ENCODE results near the gene FAM167B.

The FAM167B gene

GRCh38 chr1:32221980-32222755 is 24.9 kb upstream of the FAM167B start, which contains the start of the genes EIF3I and TMEM234:
EIF3I (plus strand) TSS chr1:32222407; CDS start chr1:32222442, 35 bp downstream.
TMEM234 (minus strand) TSS chr1:32222353; CDS start chr1:32222322, 31 bp downstream.
- DNase-seq (ENCODE audit: extremely low spot score, insufficient read length, low read depth) (peak; percentile 92), FAIRE-seq (peak; percentile 90)

GRCh38 chr1:32223683-32224082 is 23.3 kb upstream of the FAM167B start:
- DNase-seq (ENCODE audit: extremely low spot score, insufficient read length, low read depth) = no peak
- FAIRE-seq = no peak

- DNase-seq (ENCODE audit: extremely low spot score, insufficient read length, low read depth) = no peak
- no peak for FAIRE-seq
Measured at GRCh38 chr1:32224285-32224684, 22.7 kb upstream of the FAM167B start.

- no peak for DNase-seq (ENCODE audit: extremely low spot score, insufficient read length, low read depth)
- FAIRE-seq = no peak
Measured at GRCh38 chr1:32228771-32229170, 18.3 kb upstream of the FAM167B start.

- FAIRE-seq (no peak), DNase-seq (ENCODE audit: extremely low spot score, insufficient read length, low read depth) (no peak)
Measured at GRCh38 chr1:32231843-32232432, 15.1 kb upstream of the FAM167B start.

- DNase-seq (ENCODE audit: extremely low spot score, insufficient read length, low read depth) = no peak
- FAIRE-seq = no peak
Measured at GRCh38 chr1:32232558-32233304, 14.3 kb upstream of the FAM167B start.

- DNase-seq (ENCODE audit: extremely low spot score, insufficient read length, low read depth) (no peak), FAIRE-seq (no peak)
Measured at GRCh38 chr1:32234792-32235191, 12.2 kb upstream of the FAM167B start.

GRCh38 chr1:32239337-32239736 is 7.7 kb upstream of the FAM167B start:
- no peak for DNase-seq (ENCODE audit: extremely low spot score, insufficient read length, low read depth)
- no peak for FAIRE-seq

- FAIRE-seq (no peak), DNase-seq (ENCODE audit: extremely low spot score, insufficient read length, low read depth) (no peak)
Measured at GRCh38 chr1:32239790-32240139, 7.3 kb upstream of the FAM167B start.

GRCh38 chr1:32240140-32240951 is 6.7 kb upstream of the FAM167B start:
- FAIRE-seq = peak; percentile 88

GRCh38 chr1:32241001-32241763 is 5.8 kb upstream of the FAM167B start:
- no peak for DNase-seq (ENCODE audit: extremely low spot score, insufficient read length, low read depth)
- peak; percentile 63 for FAIRE-seq

More at GRCh38 chr1:32240140-32240951, 6.7 kb upstream of the FAM167B start:
- no peak for DNase-seq (ENCODE audit: extremely low spot score, insufficient read length, low read depth)

GRCh38 chr1:32242341-32242851 is 4.6 kb upstream of the FAM167B start:
- no peak for DNase-seq (ENCODE audit: extremely low spot score, insufficient read length, low read depth)
- peak; percentile 69 for FAIRE-seq

- DNase-seq (ENCODE audit: extremely low spot score, insufficient read length, low read depth) (no peak), FAIRE-seq (no peak)
Measured at GRCh38 chr1:32247452-32247851, 430 bp downstream of the FAM167B start.

GRCh38 chr1:32247983-32248889 is 1.2 kb downstream of the FAM167B start:
- DNase-seq (ENCODE audit: extremely low spot score, insufficient read length, low read depth) (peak; percentile 74), FAIRE-seq (peak; percentile 76)

- FAIRE-seq (peak; percentile 97), DNase-seq (ENCODE audit: extremely low spot score, insufficient read length, low read depth) (peak; percentile 80)
Measured at GRCh38 chr1:32249831-32250525, 3.0 kb downstream of the FAM167B start.

- FAIRE-seq (peak; percentile 77), DNase-seq (ENCODE audit: extremely low spot score, insufficient read length, low read depth) (peak; percentile 39)
Measured at GRCh38 chr1:32250893-32251716, 4.1 kb downstream of the FAM167B start, which contains the start of gene LCK. LCK (plus strand) TSS chr1:32251265; CDS start chr1:32274330, 23,065 bp downstream.

All from GM18507 (cell line).